NCI-H748 treated with DMSO at 0.1 percent for 48 hours (cell line): ENCODE results near the gene TRIM45.
"Not testable (repeated sequence)": the region's sequence is repeated elsewhere in the genome, so short reads cannot be mapped to it uniquely, and the experiment has no call there.

Source experiments
- DNase-seq: peaks from one replicate; lab custom pipeline; 2025; lab: John Stamatoyannopoulos, UW

The TRIM45 gene

GRCh38 chr1:117130526-117130925 is 9.0 kb upstream of the TRIM45 start:
- no peak for DNase-seq

GRCh38 chr1:117128323-117129079 is 7.0 kb upstream of the TRIM45 start:
- peak; percentile 53 for DNase-seq

- DNase-seq: no peak
These were observed 6.2 kb upstream of the TRIM45 start for GRCh38 chr1:117127795-117128194.

- no peak for DNase-seq
These were observed 3.1 kb upstream of the TRIM45 start for GRCh38 chr1:117124661-117125060.

- no peak for DNase-seq
These were observed 1.7 kb upstream of the TRIM45 start for GRCh38 chr1:117123274-117123673.

- no peak for DNase-seq
These were observed 929 bp upstream of the TRIM45 start for GRCh38 chr1:117122330-117123025.

- DNase-seq: no peak
These were observed 568 bp downstream of the TRIM45 start for GRCh38 chr1:117120774-117121588.

- DNase-seq: not testable (repeated sequence)
These were observed 2.4 kb downstream of the TRIM45 start for GRCh38 chr1:117119144-117119543.

GRCh38 chr1:117118137-117118536 is 3.4 kb downstream of the TRIM45 start:
- no peak for DNase-seq

- DNase-seq: no peak
These were observed 3.9 kb downstream of the TRIM45 start for GRCh38 chr1:117117697-117118096.

- no peak for DNase-seq
These were observed 4.8 kb downstream of the TRIM45 start for GRCh38 chr1:117116784-117117130.

GRCh38 chr1:117116090-117116783 is 5.3 kb downstream of the TRIM45 start:
- DNase-seq: no peak

GRCh38 chr1:117114877-117115276 is 6.7 kb downstream of the TRIM45 start:
- no peak for DNase-seq

- no peak for DNase-seq
These were observed 8.3 kb downstream of the TRIM45 start for GRCh38 chr1:117113199-117113598.

GRCh38 chr1:117112047-117112717 is 9.4 kb downstream of the TRIM45 start:
- DNase-seq: no peak

GRCh38 chr1:117110774-117111173 is 10.8 kb downstream of the TRIM45 start:
- no peak for DNase-seq

GRCh38 chr1:117107364-117107763 is 14.2 kb downstream of the TRIM45 start:
- DNase-seq: no peak

- no peak for DNase-seq
These were observed 15.1 kb downstream of the TRIM45 start for GRCh38 chr1:117106478-117106877.

GRCh38 chr1:117105722-117106121 is 15.8 kb downstream of the TRIM45 start:
- no peak for DNase-seq

- no peak for DNase-seq
These were observed 16.6 kb downstream of the TRIM45 start for GRCh38 chr1:117104986-117105385.

GRCh38 chr1:117101858-117102257 is 19.7 kb downstream of the TRIM45 start:
- DNase-seq: not testable (repeated sequence)

- no peak for DNase-seq
These were observed 20.2 kb downstream of the TRIM45 start for GRCh38 chr1:117101334-117101733.
